NCI-H2171 (cell line): ENCODE measurements around the gene DDR2.
A peak's percentile ranks its signal among the peaks of the same experiment; 100 is the strongest.

Source experiments
- DNase-seq: peaks from one replicate; lab custom pipeline; 2025; lab: John Stamatoyannopoulos, UW

The DDR2 gene

DNA sequence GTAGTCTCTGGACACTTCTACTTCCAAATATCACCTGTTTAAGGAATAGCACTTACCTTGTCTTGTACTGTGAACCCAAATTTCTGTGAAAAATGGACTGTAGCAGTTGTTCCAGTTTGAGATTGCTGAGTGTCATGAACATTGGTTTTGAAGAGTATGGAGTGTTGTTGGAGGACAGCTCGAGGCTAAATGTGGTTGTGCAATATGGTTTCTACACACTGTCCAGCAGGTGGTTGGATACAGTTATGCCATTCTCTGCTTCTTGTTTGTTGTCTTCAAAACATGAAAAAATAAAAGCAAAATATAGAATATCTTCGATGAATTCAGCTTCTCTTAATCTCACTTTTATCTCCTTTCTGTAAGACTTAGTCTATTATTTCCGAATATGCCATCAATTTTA lies 67.1 kb downstream of the DDR2 start:
- no peak for DNase-seq

DNA sequence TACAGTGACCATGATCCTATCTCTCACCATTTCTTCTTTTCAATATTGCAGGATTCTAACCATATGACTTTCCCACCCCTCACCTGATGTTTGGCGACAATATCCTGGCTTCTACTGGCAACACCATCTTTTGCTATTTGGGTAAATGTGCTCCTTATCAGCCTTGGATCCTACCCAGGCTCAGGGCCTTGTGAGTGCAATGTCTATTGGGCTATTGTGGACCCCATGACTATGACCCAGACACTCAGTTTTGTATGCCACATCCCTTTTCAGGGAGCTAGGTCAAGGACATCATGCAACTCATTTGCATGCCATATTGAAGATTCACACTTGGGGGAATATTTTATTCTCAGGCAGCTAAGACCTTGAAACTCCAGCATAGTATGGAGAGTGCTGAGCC lies 67.9 kb downstream of the DDR2 start:
- no peak for DNase-seq

DNA sequence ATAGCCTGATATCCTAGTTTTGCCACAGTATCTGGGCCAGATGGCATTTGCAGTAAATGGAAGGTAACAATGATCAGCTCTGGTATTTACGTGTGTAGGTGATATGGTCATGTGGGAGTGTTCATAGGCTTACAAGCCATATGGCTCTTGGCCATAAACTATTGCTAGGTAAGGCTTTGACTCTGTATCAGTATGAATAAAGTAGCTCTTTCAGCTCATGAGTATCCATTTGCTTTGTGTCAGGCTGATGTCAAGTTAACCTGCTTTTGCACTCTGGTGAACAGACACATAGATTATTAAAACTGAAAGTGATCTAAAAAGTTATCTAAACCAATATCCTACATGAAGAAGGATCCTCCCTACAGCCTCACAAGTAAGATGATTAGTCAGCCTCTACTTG lies 69.0 kb downstream of the DDR2 start:
- DNase-seq = peak; percentile 68

DNA sequence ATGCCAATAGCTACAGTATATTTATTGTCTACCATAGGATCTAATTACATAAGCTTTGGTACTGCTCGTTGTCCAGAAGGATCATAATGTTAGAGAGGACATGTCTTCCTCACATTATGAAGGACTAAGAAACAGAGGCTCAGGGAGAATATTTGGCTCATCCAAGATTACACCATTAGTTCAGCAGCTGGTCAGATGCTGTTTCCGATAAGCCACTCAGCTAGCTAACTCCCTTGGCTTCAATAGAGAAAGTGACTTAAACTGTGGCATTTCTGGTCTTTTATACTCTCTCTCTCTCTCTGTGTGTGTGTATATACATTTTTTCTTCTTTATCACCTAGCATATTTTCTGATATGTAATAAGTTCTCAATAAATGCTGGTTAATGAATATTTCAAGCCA lies 70.4 kb downstream of the DDR2 start:
- no peak for DNase-seq

DNA sequence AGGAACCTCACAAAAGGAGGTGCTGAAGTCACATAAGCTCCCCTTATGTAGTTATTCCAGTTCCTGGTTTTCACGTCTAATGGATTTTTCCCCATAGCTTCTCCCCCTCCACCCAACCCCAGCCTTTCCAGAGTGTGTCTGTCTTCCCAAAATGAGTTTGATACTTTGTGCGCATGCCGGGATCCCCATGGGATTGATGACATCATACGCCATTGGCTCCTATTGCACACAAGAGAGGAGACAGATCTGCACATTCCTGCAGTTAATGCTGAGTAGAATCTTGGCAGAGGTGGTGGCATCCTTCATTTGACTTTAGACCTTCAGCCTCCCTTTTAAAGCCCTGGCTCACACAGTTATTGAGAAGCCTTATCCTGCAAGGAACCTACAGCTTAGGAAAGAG lies 71.4 kb downstream of the DDR2 start:
- DNase-seq = no peak

- no peak for DNase-seq
Observed at GRCh38 chr1:162704673-162705424, 72.6 kb downstream of the DDR2 start.

- DNase-seq = no peak
Observed at GRCh38 chr1:162706003-162706402, 73.7 kb downstream of the DDR2 start.

DNA sequence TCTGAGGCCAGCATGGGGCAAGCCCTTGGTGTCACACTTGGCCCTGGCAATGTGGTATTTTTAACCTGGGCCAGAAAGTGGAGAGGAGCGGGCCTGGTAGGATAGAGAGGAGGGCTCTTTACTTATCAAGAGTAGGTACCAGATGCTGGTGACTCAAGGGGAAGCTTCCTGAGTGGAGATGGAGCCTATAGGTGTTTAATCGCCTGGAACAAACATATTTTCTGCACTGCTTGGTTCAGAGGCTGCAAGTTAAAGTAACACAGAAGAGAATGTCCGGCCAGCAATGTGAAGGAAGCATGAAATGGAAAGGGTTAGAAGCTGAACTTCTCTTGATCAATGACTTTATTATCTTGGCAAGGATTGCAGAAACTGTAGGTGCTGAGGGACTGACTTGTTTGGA lies 74.3 kb downstream of the DDR2 start:
- DNase-seq = peak; percentile 42

GRCh38 chr1:162708286-162708685 lies 76.0 kb downstream of the DDR2 start:
- DNase-seq = no peak

DNA sequence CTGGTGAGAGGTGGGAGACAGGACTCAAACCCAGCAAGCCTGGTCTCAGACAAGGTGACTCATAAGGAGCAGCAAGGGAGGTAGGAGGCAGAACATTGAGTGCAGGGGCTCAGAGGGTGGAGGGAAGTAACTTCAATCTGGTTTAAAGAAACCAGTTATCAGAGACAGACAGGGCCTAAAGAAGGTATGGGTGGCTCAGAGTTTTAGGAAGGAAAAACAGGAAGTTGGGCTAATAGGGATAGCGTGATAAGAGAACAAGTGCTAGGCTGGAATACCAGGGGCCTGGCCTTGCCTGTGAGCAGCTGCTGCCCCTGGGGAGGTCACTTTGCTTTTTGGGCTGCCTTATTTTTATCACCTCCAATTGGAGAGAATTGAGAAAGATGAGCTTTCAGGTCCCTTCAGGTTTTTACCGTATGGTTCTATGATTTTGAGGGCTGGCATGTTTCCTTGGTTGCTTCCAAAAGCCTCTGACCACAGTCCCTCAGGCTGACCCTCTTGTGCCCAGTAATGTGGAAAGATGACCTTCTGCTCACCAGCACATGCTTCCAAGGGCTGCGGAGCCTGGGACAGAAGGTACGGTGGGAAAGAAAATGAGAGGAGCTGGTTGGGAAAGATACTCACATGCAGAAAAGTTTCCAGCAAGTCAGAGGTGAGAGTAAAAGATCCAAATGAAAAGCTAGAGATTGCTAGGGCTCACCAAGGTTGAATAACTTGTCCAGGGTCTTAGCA lies 77.0 kb downstream of the DDR2 start:
- DNase-seq = no peak

DNA sequence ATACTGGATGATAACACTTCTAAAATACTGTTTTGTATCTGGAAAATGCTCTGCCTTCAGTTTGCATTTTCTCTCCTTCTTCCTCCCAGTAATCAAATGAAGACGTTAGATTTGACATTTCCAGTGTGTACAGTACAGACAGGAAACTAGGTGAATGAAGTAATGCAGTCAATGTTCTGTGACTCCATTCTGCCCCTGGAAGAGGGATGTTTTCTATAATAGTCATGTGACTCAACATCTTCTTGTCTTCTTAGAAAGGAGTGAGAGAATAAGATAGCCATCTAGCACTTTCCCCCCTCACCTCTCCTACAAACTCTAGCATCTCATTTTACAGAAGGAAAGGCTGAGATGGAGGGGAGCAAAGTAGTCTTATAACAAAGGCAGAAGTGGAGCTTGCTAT lies 77.6 kb downstream of the DDR2 start:
- no peak for DNase-seq

GRCh38 chr1:162710345-162710744 lies 78.1 kb downstream of the DDR2 start:
- no peak for DNase-seq

DNA sequence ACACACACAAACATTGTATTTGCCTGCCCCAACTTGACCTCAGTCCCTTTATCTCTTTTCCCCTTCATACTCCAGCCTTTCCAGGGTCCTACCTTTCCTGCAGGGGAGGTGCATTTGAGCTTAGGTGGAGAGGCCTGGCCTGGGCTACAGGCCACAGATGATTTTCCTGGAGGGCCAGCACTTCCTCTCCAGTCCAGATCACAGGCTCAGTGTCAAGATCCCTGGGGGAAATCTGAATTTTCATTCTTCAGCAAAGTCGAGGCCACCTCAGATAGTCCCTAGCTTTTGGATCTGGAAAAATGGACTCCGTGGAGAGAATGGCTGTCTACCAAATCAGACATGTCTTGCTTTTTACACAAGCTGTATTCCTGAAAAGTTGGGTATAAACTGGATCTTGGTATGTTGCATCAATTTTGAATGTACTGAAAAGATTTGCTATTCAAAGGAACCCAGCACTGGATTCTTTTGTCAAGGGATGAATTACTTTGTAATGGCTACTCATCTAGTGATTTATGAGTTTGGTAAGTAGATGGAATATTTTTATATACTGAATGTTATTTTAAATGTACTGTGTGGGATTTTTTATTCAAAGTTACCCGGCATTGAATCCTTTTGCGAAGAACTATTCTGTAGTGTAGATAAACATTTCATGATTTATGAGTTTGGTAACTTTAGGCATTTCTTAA lies 78.7 kb downstream of the DDR2 start:
- DNase-seq = no peak

DNA sequence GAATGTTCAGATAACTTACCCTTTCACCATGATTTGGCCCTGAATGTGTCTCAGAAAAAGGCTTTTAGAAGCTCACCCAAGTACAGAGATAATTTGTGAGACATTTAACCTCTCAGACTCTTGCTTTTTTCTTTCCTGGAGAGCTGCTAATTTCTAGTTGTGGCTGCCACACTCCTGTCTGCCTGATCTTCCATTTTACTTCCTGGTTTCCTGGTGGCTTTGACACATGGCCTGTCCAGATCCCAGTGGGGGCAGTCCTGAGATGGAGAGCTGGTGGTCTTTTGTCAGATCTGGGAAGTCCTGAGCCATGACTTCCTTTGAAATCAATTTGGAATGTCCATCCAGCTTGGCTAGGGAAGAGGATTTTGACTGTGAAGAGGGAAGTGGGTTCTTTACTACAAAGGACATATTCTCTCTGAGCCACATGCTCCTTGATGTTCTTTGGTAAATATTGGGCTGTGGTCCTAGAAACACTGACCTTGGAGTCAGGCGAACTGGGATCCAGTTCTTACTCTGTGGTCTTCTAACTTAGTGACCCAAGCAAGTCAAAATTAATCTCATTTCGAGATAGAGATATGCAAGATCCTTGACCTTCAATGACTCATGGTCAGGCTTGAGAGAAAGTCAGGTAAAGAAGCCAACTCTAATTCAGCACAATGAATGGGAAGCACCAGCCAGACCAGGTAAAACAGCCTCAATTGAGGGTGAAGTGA lies 80.2 kb downstream of the DDR2 start:
- DNase-seq = no peak

DNA sequence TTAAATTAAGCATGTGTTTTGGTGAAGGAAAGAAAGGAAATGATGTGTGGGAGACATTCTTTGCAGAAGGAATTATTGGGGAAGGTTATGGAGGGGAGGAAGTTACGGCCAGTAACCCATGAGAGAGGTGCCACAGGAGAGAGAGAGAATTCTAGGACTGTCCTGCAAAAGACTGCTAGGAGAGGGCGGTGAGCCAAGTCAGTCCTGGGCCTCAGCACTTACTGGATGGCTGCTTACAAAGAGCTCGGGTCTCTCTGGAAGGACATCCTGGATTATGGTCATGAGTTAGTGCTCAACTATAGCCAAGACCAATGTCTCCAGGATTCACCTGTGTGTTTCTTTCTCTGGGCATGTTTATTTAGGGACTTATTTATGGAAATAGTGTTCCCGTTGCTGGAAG lies 83.9 kb downstream of the DDR2 start:
- no peak for DNase-seq

DNA sequence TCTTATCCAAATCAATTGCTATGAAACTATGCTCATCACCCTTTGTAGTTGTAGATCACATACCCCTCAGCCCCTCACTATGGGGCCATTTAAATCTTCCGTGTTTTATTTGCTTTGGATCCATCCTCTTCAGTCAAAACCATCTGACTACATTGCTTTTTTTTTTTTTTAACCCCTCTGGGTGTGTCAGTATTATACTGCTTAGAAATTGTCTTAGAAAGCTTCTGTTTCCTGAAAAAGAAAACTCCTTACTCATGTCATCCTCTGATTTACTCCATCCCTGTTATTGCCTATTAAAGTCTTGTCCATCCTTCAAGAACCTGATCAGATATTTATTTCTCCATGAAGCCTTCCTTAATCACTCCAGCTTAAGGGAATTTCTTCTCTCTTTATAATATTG lies 84.3 kb downstream of the DDR2 start:
- no peak for DNase-seq

- DNase-seq = no peak
Observed at GRCh38 chr1:162717548-162718184, 85.4 kb downstream of the DDR2 start.

DNA sequence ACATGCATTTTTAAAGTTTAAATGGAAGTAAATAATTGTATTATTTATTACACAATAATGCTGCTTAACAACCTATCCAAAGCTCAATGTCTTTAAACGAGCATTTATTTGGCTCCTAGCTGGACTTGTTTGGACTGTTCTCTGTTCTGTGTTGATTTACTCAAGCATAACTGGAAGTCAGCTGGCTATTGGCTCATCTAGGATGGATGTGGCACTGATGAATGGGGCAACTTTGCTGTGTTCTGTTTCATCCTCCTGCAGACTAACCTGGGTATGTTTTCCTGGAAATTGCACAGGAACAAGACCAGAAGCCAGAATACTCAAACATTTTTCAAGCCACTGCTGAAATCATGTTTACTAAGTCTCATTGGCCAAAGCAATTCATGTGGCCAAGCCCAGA lies 87.4 kb downstream of the DDR2 start:
- no peak for DNase-seq

- DNase-seq = no peak
Observed at GRCh38 chr1:162720996-162721395, 88.7 kb downstream of the DDR2 start.

DNA sequence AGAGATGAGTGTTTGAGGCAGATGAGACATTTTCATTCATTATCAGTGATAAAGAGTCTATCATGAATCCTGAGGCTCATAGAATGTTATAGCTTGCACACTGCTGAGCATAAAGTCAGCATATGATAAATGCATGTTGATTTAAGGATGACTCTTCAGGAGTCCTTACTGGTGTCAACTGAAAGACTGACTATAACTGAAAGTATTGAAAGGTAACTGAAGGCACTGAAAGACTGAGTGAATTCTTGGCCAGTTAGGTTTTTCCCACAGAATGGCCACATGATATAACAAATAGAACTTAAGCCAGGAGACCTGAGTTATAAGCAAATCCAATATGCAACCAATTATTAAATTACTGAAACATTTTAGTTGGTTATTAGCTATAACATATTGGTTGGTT lies 89.2 kb downstream of the DDR2 start:
- no peak for DNase-seq

DNA sequence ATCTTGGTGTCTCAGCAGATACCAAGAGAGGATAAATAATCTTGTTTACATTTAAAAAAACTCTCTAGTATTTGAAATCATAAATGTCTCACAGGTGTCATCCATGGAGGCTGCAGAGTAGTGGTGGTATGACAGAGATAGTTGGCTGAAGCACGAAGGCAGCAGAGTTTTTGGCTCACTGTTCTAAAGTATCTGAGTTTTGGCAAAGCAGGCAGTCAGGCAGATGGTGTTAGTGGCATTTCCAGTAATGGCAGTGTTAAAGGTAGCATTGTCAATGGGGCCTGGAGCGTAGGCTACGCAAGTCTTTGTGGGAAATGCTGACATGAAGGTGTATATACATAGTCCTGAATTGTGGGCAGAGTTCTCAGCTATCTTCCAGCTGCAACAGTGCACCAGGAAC lies 89.8 kb downstream of the DDR2 start:
- no peak for DNase-seq

- no peak for DNase-seq
Observed at GRCh38 chr1:162724583-162725120, 92.4 kb downstream of the DDR2 start.
